T-helper 17 cell (primary cell): ENCODE measurements around the gene CHD6. TPM values are rescaled to one million over a fixed set of nuclear protein-coding genes. Genes with fewer than 3 reads are reported as not detected.
A peak's percentile ranks its signal among the peaks of the same experiment; 100 is the strongest.

Source experiments
- ATAC-seq: fragments of 150-1000 bp; cut with Tn5 transposase; 2 replicates; pipeline ENCODE4 v1.10.0; 2021; ENCODE audit warnings: mild to moderate bottlenecking, moderate library complexity
- DNase-seq, 3 donors: peaks; one replicate each; pipeline versions ENCODE4 v3.0.0 to v3.0.0-alpha.2; 2020 to 2021
- H3K9me3 ChIP-seq: one replicate; pipeline ENCODE4 v1.7.0; 2013; ENCODE audit warnings: low read length, mild to moderate bottlenecking; ENCODE audit not compliant: control insufficient read depth, poor library complexity, severe bottlenecking
- H3K27ac Mint-ChIP-seq: one replicate; pipeline ENCODE4 v1.8.0; 2022; ENCODE audit warnings: mild to moderate bottlenecking, moderate library complexity, mixed read lengths
- H3K27me3 Mint-ChIP-seq: one replicate; pipeline ENCODE4 v1.8.0; 2022; ENCODE audit warnings: mixed read lengths
- H3K36me3 Mint-ChIP-seq: one replicate; pipeline ENCODE4 v1.8.0; 2022; ENCODE audit warnings: low read depth, mixed read lengths
- H3K4me1 Mint-ChIP-seq: one replicate; pipeline ENCODE4 v1.8.0; 2022; ENCODE audit warnings: mild to moderate bottlenecking, mixed read lengths
- H3K4me3 Mint-ChIP-seq: one replicate; pipeline ENCODE4 v1.8.0; 2022; ENCODE audit warnings: mild to moderate bottlenecking, moderate library complexity, mixed read lengths
- total RNA-seq, 4 donors: library from RNA in 2 of 4; stranded (reverse) in 2 of 4; gene quantifications; one replicate each; pipeline ENCODE4 v1.2.3 and lab custom pipeline; 2022 to 2026

Gene CHD6
- total RNA-seq, 2 donors from 2014 or later: 83.3 to 87.0 TPM

DNA sequence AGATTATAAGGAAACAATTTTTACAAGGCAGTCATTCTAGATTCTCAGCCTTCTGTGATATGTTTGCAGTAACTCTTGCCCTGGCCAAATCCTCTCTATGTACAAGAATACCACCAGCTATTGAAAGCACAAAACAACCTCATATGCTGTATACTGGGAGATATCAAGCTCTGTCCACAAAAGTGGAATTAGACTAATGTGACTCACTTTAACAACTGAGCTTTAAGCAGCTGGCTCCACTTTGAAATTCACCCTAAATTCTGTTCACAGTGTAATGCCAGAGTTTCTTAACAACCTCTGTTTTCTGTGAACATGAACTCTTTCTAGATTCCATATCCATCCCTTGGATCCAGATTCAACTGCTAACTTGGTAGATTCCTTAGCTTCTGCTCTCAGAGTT, 47.6 kb downstream of the CHD6 start:
- H3K27me3 Mint-ChIP-seq: no peaks in the 10 kb centered on the region
- DNase-seq (no peak), ATAC-seq (no peak)
- no peak overlapping the region for H3K27ac Mint-ChIP-seq
- no peak overlapping the region for H3K4me3 Mint-ChIP-seq
- H3K4me1 Mint-ChIP-seq: peaks cover 52% of the 10 kb centered on the region
- H3K36me3 Mint-ChIP-seq: no peaks in the 10 kb centered on the region
- H3K9me3 ChIP-seq: peaks cover 2% of the 10 kb centered on the region

GRCh38 chr20:41567615-41568014, 50.6 kb downstream of the CHD6 start:
- Mint-ChIP-seq H3K4me1 (peaks cover 51% of the 10 kb centered on the region), H3K27me3 (no peaks in the 10 kb centered on the region), H3K4me3 (no peak overlapping the region), H3K36me3 (peaks cover 3% of the 10 kb centered on the region), H3K27ac (no peak overlapping the region)
- H3K9me3 ChIP-seq: no peaks in the 10 kb centered on the region
- no peak for DNase-seq
- ATAC-seq: no peak

DNA sequence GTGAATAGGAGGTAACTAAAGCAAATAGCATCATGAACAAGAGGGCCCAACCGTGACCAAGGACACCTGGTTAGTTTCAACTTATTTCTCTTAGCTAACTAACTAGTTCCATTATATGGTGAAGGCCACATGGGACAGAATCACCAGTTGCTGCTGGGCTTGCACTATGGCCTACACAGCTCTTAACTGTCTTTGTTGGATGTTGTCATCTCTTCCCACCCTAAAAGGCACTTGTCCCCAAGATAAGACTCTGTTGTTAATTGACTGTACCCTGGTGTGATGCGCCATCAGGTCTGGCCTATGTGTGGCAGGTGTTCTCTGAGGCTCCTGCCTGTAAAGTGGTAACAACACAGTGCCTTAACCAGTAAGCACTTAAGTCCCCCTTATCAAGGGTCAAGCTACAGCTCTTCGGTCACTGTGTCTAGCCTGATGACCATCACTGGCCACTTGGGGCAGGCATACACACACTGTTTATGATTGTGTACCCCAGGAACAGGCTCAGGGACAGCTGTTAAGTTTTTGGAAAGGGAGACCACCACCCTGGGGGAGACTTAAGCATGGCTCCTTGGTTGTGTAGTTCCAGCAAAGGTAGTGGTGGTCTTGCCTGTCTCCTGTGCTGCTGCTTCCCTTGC, 51.2 kb downstream of the CHD6 start:
- H3K4me1 Mint-ChIP-seq: peaks cover 52% of the 10 kb centered on the region
- peaks cover 3% of the 10 kb centered on the region for H3K36me3 Mint-ChIP-seq
- H3K27me3 Mint-ChIP-seq: no peaks in the 10 kb centered on the region
- ATAC-seq (no peak), DNase-seq (no peak)
- H3K9me3 ChIP-seq: no peaks in the 10 kb centered on the region
- H3K27ac Mint-ChIP-seq: no peak overlapping the region
- no peak overlapping the region for H3K4me3 Mint-ChIP-seq

DNA sequence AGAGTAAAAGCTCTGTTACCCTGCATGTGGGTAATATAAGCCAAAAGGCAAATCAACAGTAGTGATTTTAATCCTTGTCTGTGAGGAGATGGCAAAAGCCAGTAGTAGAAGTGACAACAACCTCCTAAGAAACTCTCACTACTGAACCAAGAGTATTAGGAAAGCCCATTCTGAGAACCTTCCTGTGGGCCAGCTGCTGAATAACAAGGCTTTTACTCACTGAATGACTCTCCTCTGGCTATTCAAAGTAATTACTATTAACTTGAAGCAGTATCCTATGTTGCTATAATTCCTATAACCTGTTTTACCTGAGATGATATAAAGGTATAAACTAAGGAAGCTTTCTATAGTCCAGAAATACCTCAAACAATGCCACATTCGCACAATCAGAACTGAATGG, 55.1 kb downstream of the CHD6 start:
- H3K9me3 ChIP-seq: no peaks in the 10 kb centered on the region
- ATAC-seq: no peak
- Mint-ChIP-seq H3K4me1 (peaks cover 60% of the 10 kb centered on the region), H3K27me3 (no peaks in the 10 kb centered on the region), H3K36me3 (peaks cover 3% of the 10 kb centered on the region), H3K4me3 (no peak overlapping the region), H3K27ac (no peak overlapping the region)
- DNase-seq: no peak

DNA sequence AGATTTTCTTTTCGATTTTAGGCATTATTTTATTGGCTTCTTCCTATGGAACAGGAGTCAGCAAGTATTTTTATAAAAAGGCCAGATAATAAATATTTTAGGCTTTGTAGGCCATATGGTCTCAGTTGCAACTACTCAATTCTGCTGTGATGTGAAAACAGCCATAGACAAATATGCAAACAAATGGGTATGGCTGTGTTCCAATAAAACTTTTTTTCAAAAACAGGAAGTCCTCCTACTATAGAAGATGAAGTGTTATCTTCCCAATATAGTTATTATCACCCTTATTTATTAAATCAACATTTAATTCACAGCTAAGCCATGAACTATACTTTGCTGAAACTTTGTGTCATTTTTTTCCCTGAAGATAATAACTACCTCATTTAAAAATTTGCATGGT, 57.2 kb downstream of the CHD6 start:
- DNase-seq (no peak), ATAC-seq (no peak)
- no peaks in the 10 kb centered on the region for H3K9me3 ChIP-seq
- Mint-ChIP-seq H3K4me1 (peaks cover 48% of the 10 kb centered on the region), H3K27me3 (no peaks in the 10 kb centered on the region), H3K36me3 (peaks cover 3% of the 10 kb centered on the region), H3K4me3 (no peak overlapping the region), H3K27ac (peak overlapping the region; percentile 76)

DNA sequence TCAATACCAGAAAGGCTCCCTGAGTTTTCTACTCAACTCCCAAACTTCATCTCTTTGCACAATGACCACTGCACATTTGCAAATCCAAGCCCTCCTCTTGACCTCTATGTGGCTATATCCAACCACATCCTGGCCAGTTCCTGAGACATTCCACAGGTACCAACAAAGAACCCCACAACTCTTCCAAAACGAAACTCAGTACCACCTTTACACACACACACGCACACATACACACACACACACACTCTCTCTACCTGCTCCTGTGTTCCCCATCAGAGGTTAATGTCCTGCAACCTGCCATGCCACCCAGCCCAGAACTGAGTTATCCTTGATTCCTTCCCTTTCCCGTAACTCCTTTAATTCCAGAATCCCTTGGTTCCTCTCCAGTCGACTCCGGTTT, 58.5 kb downstream of the CHD6 start:
- H3K27me3 Mint-ChIP-seq: no peaks in the 10 kb centered on the region
- no peak overlapping the region for H3K27ac Mint-ChIP-seq
- H3K4me3 Mint-ChIP-seq: no peak overlapping the region
- peaks cover under 1% of the 10 kb centered on the region for H3K36me3 Mint-ChIP-seq
- ATAC-seq (no peak), DNase-seq (no peak)
- H3K4me1 Mint-ChIP-seq: peaks cover 40% of the 10 kb centered on the region
- no peaks in the 10 kb centered on the region for H3K9me3 ChIP-seq

GRCh38 chr20:41553142-41553879, 64.9 kb downstream of the CHD6 start:
- ATAC-seq (no peak), DNase-seq (no peak)
- Mint-ChIP-seq H3K4me3 (no peak overlapping the region), H3K4me1 (peaks cover 6% of the 10 kb centered on the region), H3K27me3 (no peaks in the 10 kb centered on the region), H3K36me3 (no peaks in the 10 kb centered on the region), H3K27ac (no peak overlapping the region)
- H3K9me3 ChIP-seq: no peaks in the 10 kb centered on the region

DNA sequence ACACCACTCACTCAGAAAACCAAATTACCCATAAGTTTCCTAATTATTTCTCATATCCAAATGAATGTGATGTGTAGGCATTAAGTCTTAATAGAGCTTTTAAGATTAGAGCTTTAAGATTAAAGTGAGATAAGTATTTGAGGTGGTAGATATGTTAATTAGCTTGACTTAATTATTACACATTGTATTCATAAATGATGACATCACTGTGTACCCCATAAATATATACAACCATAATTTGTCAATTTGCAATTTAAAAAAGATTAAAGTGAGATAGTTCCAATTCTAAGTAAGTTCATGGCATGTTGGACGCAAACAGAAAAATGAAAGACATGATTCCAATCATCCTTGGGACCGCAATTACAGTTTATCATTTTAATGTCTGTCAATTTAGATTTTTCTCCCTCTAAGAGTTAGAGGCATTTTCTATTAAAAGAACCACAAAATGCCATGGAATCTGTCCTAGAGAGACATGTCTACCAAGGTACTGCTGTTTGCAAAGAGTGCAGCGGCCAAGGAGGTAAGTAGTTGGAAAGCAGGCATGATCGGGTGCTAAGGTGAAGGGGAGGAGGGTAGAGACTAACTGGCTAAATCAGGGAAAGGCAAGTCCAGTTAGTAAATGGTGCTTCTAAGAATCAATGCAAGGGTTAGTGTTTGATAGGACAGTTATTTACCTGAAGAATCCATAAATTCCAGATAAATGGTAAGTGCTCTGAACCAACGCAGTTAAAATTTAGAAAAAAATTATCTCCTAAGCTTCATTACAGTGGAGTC, 65.7 kb downstream of the CHD6 start:
- no peaks in the 10 kb centered on the region for H3K27me3 Mint-ChIP-seq
- no peak for DNase-seq
- H3K4me3 Mint-ChIP-seq: no peak overlapping the region
- H3K36me3 Mint-ChIP-seq: no peaks in the 10 kb centered on the region
- H3K9me3 ChIP-seq: no peaks in the 10 kb centered on the region
- H3K27ac Mint-ChIP-seq: no peak overlapping the region
- H3K4me1 Mint-ChIP-seq: peaks cover 5% of the 10 kb centered on the region
- no peak for ATAC-seq

DNA sequence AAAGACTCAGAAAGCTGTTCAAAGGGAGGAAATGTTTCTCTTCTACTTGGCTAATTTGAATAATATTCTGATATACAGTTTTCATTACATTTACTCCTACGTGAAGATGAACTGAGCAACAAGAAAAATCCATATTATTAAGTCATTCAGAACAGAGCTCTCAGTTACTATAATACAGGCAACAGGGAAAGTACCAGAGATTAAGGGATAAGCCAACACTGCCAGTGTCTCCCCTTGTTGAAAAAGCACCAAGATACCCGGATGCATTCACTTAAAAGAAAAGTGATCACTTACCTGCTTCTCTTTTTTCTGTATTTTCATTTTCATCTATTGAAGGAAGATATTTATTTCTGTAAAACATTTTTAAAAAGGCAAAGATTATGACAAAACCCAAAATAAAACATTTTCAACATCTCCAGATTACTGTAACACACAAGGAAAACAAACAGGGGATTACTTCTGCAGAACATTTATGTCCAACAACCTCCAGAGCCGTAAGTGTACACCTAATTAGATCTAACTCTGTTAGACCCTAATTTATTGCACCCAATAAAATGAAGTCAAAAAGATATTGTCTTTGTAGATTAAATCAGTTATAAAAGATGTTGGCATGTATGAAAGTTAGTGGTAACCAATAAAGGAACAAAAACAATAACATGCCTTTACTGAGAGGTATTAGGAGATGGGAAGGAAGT, 67.0 kb downstream of the CHD6 start:
- Mint-ChIP-seq H3K36me3 (no peaks in the 10 kb centered on the region), H3K4me3 (no peak overlapping the region)

GRCh38 chr20:41547221-41547620, 71.0 kb downstream of the CHD6 start:
- Mint-ChIP-seq H3K36me3 (peaks cover 3% of the 10 kb centered on the region), H3K4me1 (peaks cover 10% of the 10 kb centered on the region), H3K27me3 (no peaks in the 10 kb centered on the region), H3K27ac (no peak overlapping the region), H3K4me3 (no peak overlapping the region)
- DNase-seq (no peak), ATAC-seq (no peak)
- H3K9me3 ChIP-seq: no peaks in the 10 kb centered on the region

More for the DNA sequence above, 67.0 kb downstream of the CHD6 start:
- H3K9me3 ChIP-seq: no peaks in the 10 kb centered on the region
- DNase-seq (no peak), ATAC-seq (no peak)
- Mint-ChIP-seq H3K27me3 (no peaks in the 10 kb centered on the region), H3K4me1 (peaks cover 8% of the 10 kb centered on the region), H3K27ac (no peak overlapping the region)

DNA sequence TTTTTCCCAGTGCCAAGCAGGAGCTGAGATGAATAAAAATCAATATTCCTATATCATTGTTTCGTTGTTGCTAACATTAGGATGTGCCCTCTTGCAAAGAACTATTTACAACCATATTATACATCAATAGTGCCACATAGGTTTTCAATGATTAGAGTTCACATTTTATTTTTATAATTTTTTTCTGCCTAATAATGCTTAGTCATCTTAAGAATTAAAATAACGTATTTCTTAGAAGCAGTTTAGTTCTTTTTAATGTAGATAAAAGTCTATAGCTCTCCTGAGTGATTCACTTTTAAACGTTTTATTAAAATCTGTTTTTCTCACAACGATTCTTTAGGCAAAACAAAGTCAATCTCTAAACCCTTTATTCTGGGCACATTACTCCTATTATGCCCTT, 71.6 kb downstream of the CHD6 start:
- Mint-ChIP-seq H3K36me3 (peaks cover 3% of the 10 kb centered on the region), H3K27ac (no peak overlapping the region), H3K27me3 (no peaks in the 10 kb centered on the region), H3K4me3 (no peak overlapping the region), H3K4me1 (peaks cover 11% of the 10 kb centered on the region)
- no peaks in the 10 kb centered on the region for H3K9me3 ChIP-seq
- DNase-seq: no peak
- ATAC-seq: no peak

DNA sequence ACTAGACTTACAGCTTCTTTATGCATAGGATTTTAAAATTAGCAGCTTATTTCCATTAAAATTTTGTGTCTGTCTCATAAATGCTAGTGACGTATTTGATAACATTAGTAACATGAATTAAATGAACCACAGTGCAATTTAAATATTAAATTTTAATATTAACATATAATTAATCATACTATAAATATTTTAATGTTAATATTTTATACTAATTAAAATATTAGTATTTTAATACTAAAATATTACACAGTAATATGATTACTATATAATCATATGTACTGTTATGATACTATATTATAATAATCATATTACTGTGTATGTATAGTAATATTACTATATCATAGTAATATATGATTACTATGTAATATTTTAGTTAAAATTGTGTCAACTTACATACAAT, 73.7 kb downstream of the CHD6 start:
- H3K9me3 ChIP-seq: no peaks in the 10 kb centered on the region
- Mint-ChIP-seq H3K4me1 (peaks cover 17% of the 10 kb centered on the region), H3K4me3 (no peak overlapping the region), H3K27me3 (no peaks in the 10 kb centered on the region), H3K36me3 (peaks cover 3% of the 10 kb centered on the region), H3K27ac (no peak overlapping the region)
- no peak for ATAC-seq
- no peak for DNase-seq

DNA sequence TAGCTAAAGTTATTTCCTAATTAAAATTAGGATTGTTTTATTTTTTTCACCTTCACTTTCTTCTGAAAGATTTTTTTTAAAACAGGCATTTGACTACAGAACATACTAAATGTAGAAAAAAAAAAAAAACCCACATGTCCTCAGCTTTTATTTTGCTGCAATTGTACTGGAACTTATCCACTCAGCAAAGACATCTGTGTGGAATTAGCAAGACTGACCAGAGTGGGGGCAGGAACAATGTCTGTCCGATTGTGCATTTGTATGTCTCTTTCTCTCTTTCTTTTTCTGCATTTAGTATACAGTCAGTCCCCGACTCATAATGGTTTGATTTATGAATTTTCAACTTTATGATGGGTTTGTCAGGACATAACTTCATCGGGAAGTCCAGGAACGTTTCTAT, 77.3 kb downstream of the CHD6 start:
- no peaks in the 10 kb centered on the region for H3K9me3 ChIP-seq
- DNase-seq (no peak), ATAC-seq (no peak)
- Mint-ChIP-seq H3K36me3 (peaks cover 5% of the 10 kb centered on the region), H3K27me3 (no peaks in the 10 kb centered on the region), H3K4me1 (peaks cover 13% of the 10 kb centered on the region), H3K4me3 (no peak overlapping the region), H3K27ac (peak overlapping the region; percentile 47)
